Measurements from ENCODE around the gene SKIC8.
A peak's percentile ranks its signal among the peaks of the same experiment; 100 is the strongest.

SKIC8 gene

GRCh38 chr15:78299101-78299930 is at the start of gene SKIC8:
Gene SKIC8 (minus strand): TSS chr15:78299609. CDS start chr15:78295686, 3,923 bp downstream.
- TF ChIP-seq CTCF (IDR thresholded peaks at IDR 0.05; ENCODE audit: borderline replicate concordance, insufficient read depth, low read depth, low read length) = no peak

GRCh38 chr15:78347586-78348543 is 48.5 kb upstream of the SKIC8 start:
- TF ChIP-seq CTCF (IDR thresholded peaks at IDR 0.05; ENCODE audit: borderline replicate concordance, insufficient read depth, low read depth, low read length) = no peak
- no peak overlapping the region for H3K4me3 ChIP-seq (ENCODE audit: low read depth, low read length)

More at GRCh38 chr15:78299101-78299930, at the start of gene SKIC8:
- peak within 1 kb of the TSS; percentile 78 for H3K4me3 ChIP-seq (ENCODE audit: low read depth, low read length)

- no peak for TF ChIP-seq CTCF (IDR thresholded peaks at IDR 0.05; ENCODE audit: borderline replicate concordance, insufficient read depth, low read depth, low read length)
- H3K4me3 ChIP-seq (ENCODE audit: low read depth, low read length) = no peak overlapping the region
Measured at GRCh38 chr15:78345396-78346125, 46.2 kb upstream of the SKIC8 start.

- no peak for TF ChIP-seq CTCF (IDR thresholded peaks at IDR 0.05; ENCODE audit: borderline replicate concordance, insufficient read depth, low read depth, low read length)
- H3K4me3 ChIP-seq (ENCODE audit: low read depth, low read length) = no peak overlapping the region
Measured at GRCh38 chr15:78343276-78344060, 44.1 kb upstream of the SKIC8 start.

- no peak overlapping the region for H3K4me3 ChIP-seq (ENCODE audit: low read depth, low read length)
- TF ChIP-seq CTCF (IDR thresholded peaks at IDR 0.05; ENCODE audit: borderline replicate concordance, insufficient read depth, low read depth, low read length) = no peak
Measured at GRCh38 chr15:78342021-78342420, 42.6 kb upstream of the SKIC8 start.
